ENCODE results near the gene ROCK2. TPM values are rescaled to one million over a fixed set of nuclear protein-coding genes. Genes with fewer than 3 reads are reported as not detected.

The ROCK2 gene
- total and polyA plus RNA-seq, 2 of the 8 experiments (the other 6 are each of a cell fraction or from before 2014, with no cell fraction given), result 2.7 to 29.0 TPM

- Histone ChIP-seq H3K36me3 (ENCODE audit: control insufficient read depth in 2 of 4, insufficient read depth in 4 of 4, low read length in 3 of 4) (peaks cover 0 to 10% (median 5%) of the 10 kb centered on the region in 4 experiments; a peak in 6 of 8 replicates), H4K91ac (replicated peaks; ENCODE audit: insufficient read length, low read length) (no peak overlapping the region), H4K8ac (ENCODE audit: extremely low read depth, insufficient read depth, low read length) (no peak overlapping the region), H3K79me2 (ENCODE audit: control insufficient read depth in 1 of 2, insufficient read depth in 2 of 2, low read length in 2 of 2) (peaks cover 0 to 38% of the 10 kb centered on the region in 2 experiments; a peak in 2 of 4 replicates), H3K79me1 (ENCODE audit: low read depth, low read length) (no peaks in the 10 kb centered on the region), H3K18ac (ENCODE audit: extremely low read depth, low read length) (no peak overlapping the region), H2BK15ac (ENCODE audit: low read length) (no peak overlapping the region), H2AK5ac (ENCODE audit: low read depth, low read length) (no peak overlapping the region), H3K4me3 (ENCODE audit: extremely low read depth in 1 of 4, insufficient read depth in 2 of 4, low read depth in 3 of 4, low read length in 4 of 4) (no peak overlapping the region), H3K4me1 (replicated peaks in 1 of 4; ENCODE audit: control insufficient read depth in 3 of 4, insufficient read depth in 4 of 4, low read length in 3 of 4) (no peaks in the 10 kb centered on the region), H2BK12ac (ENCODE audit: low read depth, low read length) (no peak overlapping the region), H2BK20ac (ENCODE audit: low read length) (no peak overlapping the region), H2AFZ (ENCODE audit: low read length) (no peak overlapping the region), H3K4ac (replicated peaks; ENCODE audit: insufficient read length, low read depth, low read length) (no peak overlapping the region), H3K4me2 (ENCODE audit: insufficient read depth in 1 of 2, low read depth in 2 of 2, low read length in 2 of 2) (no peak overlapping the region), H4K20me1 (replicated peaks in 1 of 2; ENCODE audit: control insufficient read depth in 1 of 2, insufficient read depth in 2 of 2, low read length in 2 of 2) (peaks cover 0 to 2% of the 10 kb centered on the region in 2 experiments), H3K23ac (ENCODE audit: insufficient read length) (no peak overlapping the region), H3K27ac (ENCODE audit: low read depth, low read length) (no peak overlapping the region), H3K56ac (replicated peaks; ENCODE audit: insufficient read length, low read depth, low read length) (no peak overlapping the region), H2BK120ac (replicated peaks; ENCODE audit: low read depth, low read length) (no peak overlapping the region), H2BK5ac (ENCODE audit: low read depth, low read length) (no peak overlapping the region), H3K23me2 (ENCODE audit: low read depth, low read length) (no peaks in the 10 kb centered on the region), H3K9ac (replicated peaks in 1 of 4; ENCODE audit: extremely low read depth in 1 of 4, low read depth in 3 of 4, low read length in 3 of 4) (no peak overlapping the region), H3K27me3 (replicated peaks in 1 of 4; ENCODE audit: control insufficient read depth in 3 of 4, extremely low read depth in 1 of 4, insufficient read depth in 3 of 4, low read length in 3 of 4) (no peaks in the 10 kb centered on the region), H3K9me3 (ENCODE audit: insufficient read depth in 2 of 2, low read depth in 1 of 2, low read length in 1 of 2) (peaks cover 3 to 7% of the 10 kb centered on the region in 2 experiments; a peak in 2 of 4 replicates), H3K14ac (ENCODE audit: insufficient read length) (no peak overlapping the region), H4K5ac (ENCODE audit: insufficient read length, low read depth, low read length) (no peak overlapping the region)
- no peak for FAIRE-seq
- ChIA-PET CTCF (ENCODE audit: partially characterized antibody) (no interaction called here), POLR2A (ENCODE audit: partially characterized antibody) (no interaction called here)
- TF ChIP-seq CHD2 (IDR thresholded peaks at IDR 0.05; ENCODE audit: low read length) (no peak), RAD21 (IDR thresholded peaks at IDR 0.05 in 1 of 2, conservative IDR thresholded peaks at IDR 0.05 in 1 of 2; ENCODE audit: low read depth in 2 of 2, low read length in 2 of 2) (no peak), KDM4A (IDR thresholded peaks at IDR 0.05; ENCODE audit: low read depth, low read length, severe bottlenecking) (no peak), E2F6 (IDR thresholded peaks at IDR 0.05) (no peak), SIN3A (conservative IDR thresholded peaks at IDR 0.05 in 1 of 2, IDR thresholded peaks at IDR 0.05 in 1 of 2; ENCODE audit: low read depth in 1 of 2, low read length in 2 of 2) (no peak)
- no peak for DNase-seq (ENCODE audit: low read depth in 1 of 2, low spot score in 2 of 2)
Measured at GRCh38 chr2:11286323-11286722, 58.1 kb downstream of the ROCK2 start.

Measured in H1 (cell line).